MCF 10A (cell line): ENCODE results near the gene SMAD6. TPM values are rescaled to one million over a fixed set of nuclear protein-coding genes. Genes with fewer than 3 reads are reported as not detected.

ENCODE experiments used
- BruUV-seq: library from RNA; stranded (reverse); fragments of 400-500 nt; replicated peaks from 2 replicates; lab custom pipeline; 2021; lab: Mats Ljungman, UMichigan
- CTCF ChIA-PET: fragments of 300-600 bp; sonication (Branson Sonifier 250); formaldehyde crosslinking; extraction: SDS; loops from one replicate; lab custom pipeline; 2021; ENCODE audit warnings: antibody characterized with exemption, inconsistent platforms; lab: Yijun Ruan, JAX
- POLR2A ChIA-PET: fragments of 300-600, 350-650 bp; sonication (Branson Sonifier 250); formaldehyde crosslinking; extraction: SDS; loops from one replicate; lab custom pipeline; 2020; ENCODE audit warnings: antibody characterized with exemption, inconsistent platforms; lab: Yijun Ruan, JAX
- DNase-seq: peaks from one replicate; pipeline ENCODE4 v3.0.0-alpha.2; 2018; ENCODE audit not compliant: unreplicated experiment
- H3K27ac Mint-ChIP-seq: one replicate; pipeline ENCODE4 v1.8.0; 2022; ENCODE audit warnings: mild to moderate bottlenecking, low read depth, mixed read lengths; ENCODE audit not compliant: unreplicated experiment
- H3K27me3 Mint-ChIP-seq: one replicate; pipeline ENCODE4 v1.8.0; 2022; ENCODE audit warnings: mixed read lengths; ENCODE audit not compliant: insufficient read depth, unreplicated experiment
- H3K36me3 Mint-ChIP-seq: one replicate; pipeline ENCODE4 v1.8.0; 2022; ENCODE audit warnings: mild to moderate bottlenecking, moderate library complexity, mixed read lengths; ENCODE audit not compliant: insufficient read depth, unreplicated experiment
- H3K4me1 Mint-ChIP-seq: one replicate; pipeline ENCODE4 v1.8.0; 2022; ENCODE audit warnings: mixed read lengths; ENCODE audit not compliant: insufficient read depth, unreplicated experiment
- H3K4me3 Mint-ChIP-seq: one replicate; pipeline ENCODE4 v1.8.0; 2022; ENCODE audit warnings: mild to moderate bottlenecking, moderate library complexity, mixed read lengths; ENCODE audit not compliant: unreplicated experiment
- H3K9me3 Mint-ChIP-seq: one replicate; pipeline ENCODE4 v1.8.0; 2022; ENCODE audit warnings: mixed read lengths; ENCODE audit not compliant: unreplicated experiment
- CTCF ChIP-seq: fragments of 200-600 bp; IDR thresholded peaks from one replicate; pipeline ENCODE4 v1.8.0; 2022; ENCODE audit warnings: antibody characterized with exemption, mild to moderate bottlenecking; ENCODE audit not compliant: unreplicated experiment
- intact Hi-C: fragments of 100-400 bp; cut with micrococcal nuclease; formaldehyde crosslinking; loops from 2 replicates; pipeline ENCODE4 v1.14.1; 2022
- total RNA-seq: library from RNA; stranded (reverse); gene quantifications from 2 replicates; pipeline ENCODE4 v1.2.3, GENCODE V29; 2022

The SMAD6 gene
- total RNA-seq, 1 experiment from 2014 or later: not detected

DNA sequence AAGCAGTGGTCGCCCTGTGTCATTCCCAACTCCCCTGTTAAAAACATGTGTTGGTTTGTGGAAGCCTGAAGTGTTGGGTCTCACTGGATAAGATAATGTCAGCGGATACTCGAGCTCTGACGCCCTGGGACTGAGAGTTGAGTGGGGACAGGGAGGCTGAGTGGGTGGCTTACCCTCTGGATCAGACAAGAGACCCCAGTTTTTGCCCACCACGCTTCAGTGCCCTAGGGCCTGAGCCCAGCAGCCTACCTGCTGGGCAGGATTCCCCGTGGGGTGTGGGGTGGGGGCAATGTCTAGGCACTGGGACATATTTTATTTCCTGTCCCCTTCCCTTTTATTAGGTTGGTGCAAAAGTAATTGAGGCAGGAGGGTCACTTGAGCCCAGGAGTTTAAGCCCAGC is 75.0 kb downstream of the SMAD6 start:
- POLR2A ChIA-PET: no interaction called here
- no peak overlapping the region for H3K27ac Mint-ChIP-seq
- H3K4me1 Mint-ChIP-seq: no peaks in the 10 kb centered on the region
- no peaks in the 10 kb centered on the region for H3K36me3 Mint-ChIP-seq
- H3K27me3 Mint-ChIP-seq: no peaks in the 10 kb centered on the region
- intact Hi-C loops: no loop called here
- H3K4me3 Mint-ChIP-seq: no peak overlapping the region
- BruUV-seq: no TSS peak
- no peak for DNase-seq
- no peaks in the 10 kb centered on the region for H3K9me3 Mint-ChIP-seq
- CTCF ChIA-PET: interaction anchor here (0.6 to 9.6 kb wide), 3 partner anchors 18 to 127 kb away, joined by 4 to 97 read pairs (median 4); no protein-coding TSS in a partner anchor
- TF ChIP-seq CTCF: no peak

GRCh38 chr15:66777596-66778313 is 75.7 kb downstream of the SMAD6 start:
- no TSS peak for BruUV-seq
- H3K27ac Mint-ChIP-seq: no peak overlapping the region
- no peak overlapping the region for H3K4me3 Mint-ChIP-seq
- no peaks in the 10 kb centered on the region for H3K9me3 Mint-ChIP-seq
- ChIA-PET CTCF (interaction anchor here (0.6 to 9.6 kb wide), 3 partner anchors 74 to 159 kb away, joined by 4 to 97 read pairs (median 4); no protein-coding TSS in a partner anchor), POLR2A (no interaction called here)
- TF ChIP-seq CTCF: no peak
- no peaks in the 10 kb centered on the region for H3K4me1 Mint-ChIP-seq
- no peaks in the 10 kb centered on the region for H3K27me3 Mint-ChIP-seq
- no peaks in the 10 kb centered on the region for H3K36me3 Mint-ChIP-seq
- intact Hi-C loops: no loop called here
- no peak for DNase-seq

GRCh38 chr15:66778314-66778665 is 76.3 kb downstream of the SMAD6 start:
- H3K27ac Mint-ChIP-seq: no peak overlapping the region

More at GRCh38 chr15:66778314-66778665, 76.3 kb downstream of the SMAD6 start:
- no peaks in the 10 kb centered on the region for H3K9me3 Mint-ChIP-seq
- H3K36me3 Mint-ChIP-seq: no peaks in the 10 kb centered on the region
- TF ChIP-seq CTCF: no peak
- H3K4me1 Mint-ChIP-seq: no peaks in the 10 kb centered on the region
- BruUV-seq: no TSS peak
- no peaks in the 10 kb centered on the region for H3K27me3 Mint-ChIP-seq
- POLR2A ChIA-PET: interaction anchor here (0.7 kb wide), 1 partner anchor 35 kb away, joined by 5 read pairs; no protein-coding TSS in a partner anchor
- no peak overlapping the region for H3K4me3 Mint-ChIP-seq
- intact Hi-C loops: no loop called here
- no peak for DNase-seq
- CTCF ChIA-PET: interaction anchor here (0.9 to 9.6 kb wide), 2 partner anchors 74 to 159 kb away, joined by 4 to 97 read pairs; no protein-coding TSS in a partner anchor
